Skeletal muscle satellite cell (primary cell): ENCODE results near the gene MT1M.
A peak's percentile ranks its signal among the peaks of the same experiment; 100 is the strongest.

Experiments used
- H3K27me3 ChIP-seq: 2 replicates; pipeline ENCODE4 v1.7.0; 2013; ENCODE audit warnings: low read length; ENCODE audit not compliant: control insufficient read depth, insufficient read depth
- H3K36me3 ChIP-seq: 2 replicates; pipeline ENCODE4 v1.7.0; 2013; ENCODE audit warnings: mild to moderate bottlenecking, control low read depth, low read length; ENCODE audit not compliant: insufficient read depth
- H3K4me1 ChIP-seq: 2 replicates; pipeline ENCODE4 v1.7.0; 2013; ENCODE audit warnings: low read length; ENCODE audit not compliant: control insufficient read depth, insufficient read depth
- H3K4me2 ChIP-seq: 2 replicates; pipeline ENCODE4 v1.7.0; 2013; ENCODE audit warnings: mild to moderate bottlenecking, low read length
- H3K4me3 ChIP-seq: 2 replicates; pipeline ENCODE4 v1.7.0; 2013; ENCODE audit warnings: low read length
- H3K9ac ChIP-seq: 2 replicates; pipeline ENCODE4 v1.7.0; 2013; ENCODE audit warnings: mild to moderate bottlenecking, low read depth, low read length, moderate library complexity
- H3K9me3 ChIP-seq: replicated peaks from 2 replicates; pipeline ENCODE4 v1.7.0; 2013; ENCODE audit warnings: mild to moderate bottlenecking, control low read depth, low read length

The MT1M gene

GRCh38 chr16:56601325-56601724 is 31.1 kb upstream of the MT1M start:
- Histone ChIP-seq H3K9ac (no peak overlapping the region), H3K4me2 (no peak overlapping the region), H3K9me3 (no peaks in the 10 kb centered on the region), H3K36me3 (no peaks in the 10 kb centered on the region), H3K27me3 (no peaks in the 10 kb centered on the region), H3K4me3 (no peak overlapping the region), H3K4me1 (peaks cover 16% of the 10 kb centered on the region)

GRCh38 chr16:56603589-56603988 is 28.9 kb upstream of the MT1M start:
- no peaks in the 10 kb centered on the region for H3K27me3 ChIP-seq
- H3K4me2 ChIP-seq = no peak overlapping the region
- no peaks in the 10 kb centered on the region for H3K9me3 ChIP-seq
- no peak overlapping the region for H3K9ac ChIP-seq
- H3K4me3 ChIP-seq = no peak overlapping the region
- H3K4me1 ChIP-seq = peaks cover 32% of the 10 kb centered on the region
- H3K36me3 ChIP-seq = no peaks in the 10 kb centered on the region

GRCh38 chr16:56604966-56605365 is 27.5 kb upstream of the MT1M start:
- Histone ChIP-seq H3K9ac (no peak overlapping the region), H3K9me3 (no peaks in the 10 kb centered on the region), H3K4me3 (no peak overlapping the region), H3K27me3 (no peaks in the 10 kb centered on the region), H3K36me3 (no peaks in the 10 kb centered on the region), H3K4me2 (no peak overlapping the region), H3K4me1 (peaks cover 32% of the 10 kb centered on the region)

- Histone ChIP-seq H3K4me3 (no peak overlapping the region), H3K27me3 (no peaks in the 10 kb centered on the region), H3K36me3 (no peaks in the 10 kb centered on the region), H3K9me3 (no peaks in the 10 kb centered on the region), H3K9ac (peak overlapping the region; percentile 88), H3K4me1 (peaks cover 33% of the 10 kb centered on the region), H3K4me2 (peak overlapping the region; percentile 85)
Measured at GRCh38 chr16:56605475-56605874, 27.0 kb upstream of the MT1M start.

- peak overlapping the region; percentile 85 for H3K4me2 ChIP-seq
- H3K36me3 ChIP-seq = no peaks in the 10 kb centered on the region
- H3K9me3 ChIP-seq = no peaks in the 10 kb centered on the region
- H3K9ac ChIP-seq = peak overlapping the region; percentile 88
- peaks cover 39% of the 10 kb centered on the region for H3K4me1 ChIP-seq
- H3K27me3 ChIP-seq = no peaks in the 10 kb centered on the region
- H3K4me3 ChIP-seq = peak overlapping the region; percentile 22
Measured at GRCh38 chr16:56606071-56606475, 26.4 kb upstream of the MT1M start.

GRCh38 chr16:56606476-56607108 is 25.9 kb upstream of the MT1M start:
- peak overlapping the region; percentile 85 for H3K4me2 ChIP-seq
- H3K9me3 ChIP-seq = no peaks in the 10 kb centered on the region
- H3K9ac ChIP-seq = peak overlapping the region; percentile 88
- peak overlapping the region; percentile 49 for H3K4me3 ChIP-seq
- peaks cover 45% of the 10 kb centered on the region for H3K4me1 ChIP-seq
- H3K36me3 ChIP-seq = no peaks in the 10 kb centered on the region
- no peaks in the 10 kb centered on the region for H3K27me3 ChIP-seq

- Histone ChIP-seq H3K9ac (peak overlapping the region; percentile 88), H3K4me3 (peak overlapping the region; percentile 49), H3K4me1 (peaks cover 50% of the 10 kb centered on the region)
Measured at GRCh38 chr16:56607109-56607618, 25.3 kb upstream of the MT1M start.

GRCh38 chr16:56607675-56608042 is 24.8 kb upstream of the MT1M start:
- Histone ChIP-seq H3K9me3 (no peaks in the 10 kb centered on the region), H3K36me3 (no peaks in the 10 kb centered on the region), H3K9ac (peak overlapping the region; percentile 88), H3K4me3 (peak overlapping the region; percentile 62), H3K27me3 (no peaks in the 10 kb centered on the region), H3K4me2 (peak overlapping the region; percentile 85), H3K4me1 (peaks cover 55% of the 10 kb centered on the region)

More at GRCh38 chr16:56607109-56607618, 25.3 kb upstream of the MT1M start:
- Histone ChIP-seq H3K36me3 (no peaks in the 10 kb centered on the region), H3K9me3 (no peaks in the 10 kb centered on the region), H3K4me2 (peak overlapping the region; percentile 85), H3K27me3 (no peaks in the 10 kb centered on the region)

GRCh38 chr16:56608043-56608875 is 24.2 kb upstream of the MT1M start, which contains the start of gene MT2A:
TSS of gene MT2A (plus strand) at chr16:56608584. CDS start at chr16:56608656, 72 bp downstream.
- H3K4me3 ChIP-seq = peak within 1 kb of the TSS; percentile 80
- H3K4me1 ChIP-seq = peaks cover 60% of the 10 kb centered on the region
- H3K9ac ChIP-seq = peak within 1 kb of the TSS; percentile 90
- no peaks in the 10 kb centered on the region for H3K27me3 ChIP-seq
- H3K9me3 ChIP-seq = no peaks in the 10 kb centered on the region
- H3K4me2 ChIP-seq = peak within 1 kb of the TSS; percentile 86
- no peaks in the 10 kb centered on the region for H3K36me3 ChIP-seq

GRCh38 chr16:56608876-56609462 is 23.5 kb upstream of the MT1M start:
- Histone ChIP-seq H3K9me3 (no peaks in the 10 kb centered on the region), H3K4me1 (peaks cover 68% of the 10 kb centered on the region), H3K36me3 (no peaks in the 10 kb centered on the region), H3K4me2 (peak overlapping the region; percentile 86), H3K27me3 (no peaks in the 10 kb centered on the region), H3K9ac (peak overlapping the region; percentile 90), H3K4me3 (peak overlapping the region; percentile 80)

- H3K4me1 ChIP-seq = peaks cover 73% of the 10 kb centered on the region
- H3K9ac ChIP-seq = peak overlapping the region; percentile 90
- peak overlapping the region; percentile 86 for H3K4me2 ChIP-seq
- H3K27me3 ChIP-seq = no peaks in the 10 kb centered on the region
- H3K9me3 ChIP-seq = no peaks in the 10 kb centered on the region
- no peaks in the 10 kb centered on the region for H3K36me3 ChIP-seq
- peak overlapping the region; percentile 80 for H3K4me3 ChIP-seq
Measured at GRCh38 chr16:56609463-56609921, 23.0 kb upstream of the MT1M start.
